HepG2 (cell line): ENCODE data around the gene APBB2.

Experiments
- ATAD3A ChIP-seq: sonication (generic); formaldehyde crosslinking; IDR thresholded peaks from 2 replicates; pipeline ENCODE4 v1.4.0; 2020; ENCODE audit warnings: missing genetic modification reagents
- CTCF ChIP-seq: sonication (generic); formaldehyde crosslinking; IDR thresholded peaks from 2 replicates; pipeline ENCODE4 v1.5.0; 2020; ENCODE audit warnings: mild to moderate bottlenecking, missing genetic modification reagents, moderate library complexity
- FOSL1 ChIP-seq: sonication (generic); formaldehyde crosslinking; IDR thresholded peaks from 2 replicates; pipeline ENCODE4 v1.9.0; 2021; ENCODE audit warnings: missing genetic modification reagents, borderline replicate concordance
- HMGXB4 ChIP-seq, 2 experiments: sonication (generic) in 1 of 2; formaldehyde crosslinking in 1 of 2; IDR thresholded peaks; 2 replicates each; pipeline versions ENCODE4 v1.4.0 to v1.6.1; 2018 to 2020; ENCODE audit warnings: missing genetic modification reagents in 2 of 2, borderline replicate concordance in 1 of 2, low read depth in 1 of 2, mild to moderate bottlenecking in 1 of 2, missing biosample characterization in 1 of 2
- MAFK ChIP-seq, 2 experiments: IDR thresholded peaks in 1 of 2; conservative IDR thresholded peaks in 1 of 2; 2 replicates each; pipeline ENCODE4 v1.6.1; 2011; ENCODE audit warnings: improper control_type of control experiment in 2 of 2, low read length in 2 of 2
- NRL ChIP-seq: sonication (generic); formaldehyde crosslinking; IDR thresholded peaks from 2 replicates; pipeline ENCODE4 v1.5.0; 2020; ENCODE audit warnings: missing genetic modification reagents, mild to moderate bottlenecking, moderate library complexity, borderline replicate concordance
- TAF15 ChIP-seq: fragments of 200-400 bp; formaldehyde crosslinking; IDR thresholded peaks from one replicate; pipeline ENCODE4 v1.6.1; 2018; ENCODE audit warnings: mild to moderate bottlenecking, low read depth, low read length; ENCODE audit not compliant: poor library complexity, severe bottlenecking
- YY1 ChIP-seq: IDR thresholded peaks from 2 replicates; pipeline ENCODE4 v1.6.1; 2011; ENCODE audit warnings: low read length, low read depth, moderate library complexity, mild to moderate bottlenecking; ENCODE audit not compliant: insufficient read depth, insufficient replicate concordance
- ZBTB8A ChIP-seq: sonication (generic); formaldehyde crosslinking; IDR thresholded peaks from 2 replicates; pipeline ENCODE4 v1.4.0; 2020; ENCODE audit warnings: mild to moderate bottlenecking, low read depth, missing genetic modification reagents, borderline replicate concordance
- ZNF180 ChIP-seq: sonication (generic); formaldehyde crosslinking; IDR thresholded peaks from 2 replicates; pipeline ENCODE4 v1.4.0; 2020; ENCODE audit warnings: low read depth, missing genetic modification reagents, borderline replicate concordance
- ZNF274 ChIP-seq: sonication (generic); formaldehyde crosslinking; IDR thresholded peaks from 2 replicates; pipeline ENCODE4 v1.5.1; 2020; ENCODE audit warnings: mild to moderate bottlenecking, missing genetic modification reagents
- TF ChIP-seq, protein P1 (sequence below): sonication (generic); formaldehyde crosslinking; IDR thresholded peaks from 2 replicates; pipeline ENCODE4 v1.5.0; 2020; ENCODE audit warnings: missing genetic modification reagents
- TF ChIP-seq, protein P2 (sequence below): IDR thresholded peaks from 2 replicates; pipeline ENCODE4 v1.6.1; 2012; ENCODE audit warnings: inconsistent platforms

DNA sequence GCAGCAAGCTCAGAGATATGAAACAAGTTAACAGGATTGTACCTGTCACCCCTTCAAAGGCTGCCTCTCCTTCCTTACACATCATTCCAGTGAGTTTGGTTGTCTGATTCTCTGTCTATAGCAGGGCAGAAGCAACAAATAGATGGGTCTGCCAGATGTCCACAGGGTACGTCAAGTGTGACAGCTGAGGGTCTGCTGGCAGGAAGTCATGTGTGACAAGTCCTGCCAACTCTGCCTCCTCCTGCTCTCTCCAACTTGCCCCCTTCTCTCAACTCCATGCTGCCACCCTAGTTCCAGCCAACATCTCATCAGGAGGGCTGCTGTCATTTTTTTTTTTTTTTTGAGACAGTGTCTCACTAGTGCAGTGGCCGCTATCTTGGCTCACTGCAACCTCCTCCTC, 355.4 kb downstream of the APBB2 start:
- no peak for TF ChIP-seq ZBTB8A
- no peak for TF ChIP-seq FOSL1 (CRISPR knock-in tag)
- no peak for TF ChIP-seq ZNF274 (CRISPR knock-in tag)
- no peak for TF ChIP-seq CTCF
- TF ChIP-seq, protein P1, sequence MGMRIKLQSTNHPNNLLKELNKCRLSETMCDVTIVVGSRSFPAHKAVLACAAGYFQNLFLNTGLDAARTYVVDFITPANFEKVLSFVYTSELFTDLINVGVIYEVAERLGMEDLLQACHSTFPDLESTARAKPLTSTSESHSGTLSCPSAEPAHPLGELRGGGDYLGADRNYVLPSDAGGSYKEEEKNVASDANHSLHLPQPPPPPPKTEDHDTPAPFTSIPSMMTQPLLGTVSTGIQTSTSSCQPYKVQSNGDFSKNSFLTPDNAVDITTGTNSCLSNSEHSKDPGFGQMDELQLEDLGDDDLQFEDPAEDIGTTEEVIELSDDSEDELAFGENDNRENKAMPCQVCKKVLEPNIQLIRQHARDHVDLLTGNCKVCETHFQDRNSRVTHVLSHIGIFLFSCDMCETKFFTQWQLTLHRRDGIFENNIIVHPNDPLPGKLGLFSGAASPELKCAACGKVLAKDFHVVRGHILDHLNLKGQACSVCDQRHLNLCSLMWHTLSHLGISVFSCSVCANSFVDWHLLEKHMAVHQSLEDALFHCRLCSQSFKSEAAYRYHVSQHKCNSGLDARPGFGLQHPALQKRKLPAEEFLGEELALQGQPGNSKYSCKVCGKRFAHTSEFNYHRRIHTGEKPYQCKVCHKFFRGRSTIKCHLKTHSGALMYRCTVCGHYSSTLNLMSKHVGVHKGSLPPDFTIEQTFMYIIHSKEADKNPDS (CRISPR knock-in tag), result no peak
- TF ChIP-seq TAF15, result no peak
- TF ChIP-seq, protein P2, sequence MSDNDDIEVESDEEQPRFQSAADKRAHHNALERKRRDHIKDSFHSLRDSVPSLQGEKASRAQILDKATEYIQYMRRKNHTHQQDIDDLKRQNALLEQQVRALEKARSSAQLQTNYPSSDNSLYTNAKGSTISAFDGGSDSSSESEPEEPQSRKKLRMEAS, result no peak
- TF ChIP-seq HMGXB4 (CRISPR knock-in tag; IDR thresholded peaks at IDR 0.05; ENCODE audit: borderline replicate concordance in 1 of 2, low read depth in 1 of 2), result no peak
- no peak for TF ChIP-seq MAFK (conservative IDR thresholded peaks at IDR 0.05 in 1 of 2, IDR thresholded peaks at IDR 0.05 in 1 of 2; ENCODE audit: low read length in 2 of 2)
- TF ChIP-seq ATAD3A (CRISPR knock-in tag), result no peak
- TF ChIP-seq YY1, result no peak
- TF ChIP-seq NRL (CRISPR knock-in tag), result no peak
- no peak for TF ChIP-seq ZNF180
